GM23338 (cell line): Measurements from ENCODE around the gene GGT5. TPM values are rescaled to one million over a fixed set of nuclear protein-coding genes. Genes with fewer than 3 reads are reported as not detected.

Source experiments
- ATAC-seq: fragments of 200-7000 bp; cut with Tn5 transposase; 3 replicates; pipeline ENCODE4 v1.9.1; 2020
- DNase-seq: peaks from one replicate; pipeline ENCODE4 v3.0.0-alpha.2; 2015; ENCODE audit warnings: low spot score
- H2AFZ ChIP-seq: fragments of 200-600 bp; sonication (generic); 2 replicates; pipeline ENCODE4 v1.8.0; 2016; ENCODE audit warnings: antibody characterized with exemption, mild to moderate bottlenecking, moderate library complexity
- H3F3A ChIP-seq: fragments of 200-600 bp; sonication (generic); replicated peaks from 2 replicates; pipeline ENCODE4 v1.8.0; 2017; ENCODE audit warnings: antibody characterized with exemption, mixed run types, low read depth
- H3K27ac ChIP-seq: fragments of 200-600 bp; sonication (generic); 2 replicates; pipeline ENCODE4 v1.6.1; 2016; ENCODE audit warnings: low read depth
- H3K27me3 ChIP-seq: fragments of 200-600 bp; sonication (generic); 2 replicates; pipeline ENCODE4 v1.8.0; 2016; ENCODE audit warnings: mild to moderate bottlenecking, mixed run types, moderate library complexity; ENCODE audit not compliant: insufficient read depth
- H3K36me3 ChIP-seq: fragments of 200-600 bp; sonication (generic); 2 replicates; pipeline ENCODE4 v1.8.0; 2016; ENCODE audit warnings: mild to moderate bottlenecking; ENCODE audit not compliant: insufficient read depth
- H3K4me1 ChIP-seq: fragments of 200-600 bp; sonication (generic); 2 replicates; pipeline ENCODE4 v1.8.0; 2016; ENCODE audit warnings: mild to moderate bottlenecking, moderate library complexity; ENCODE audit not compliant: insufficient read depth
- H3K4me2 ChIP-seq: fragments of 200-600 bp; sonication (generic); 2 replicates; pipeline ENCODE4 v1.7.1; 2017; ENCODE audit warnings: mixed run types
- H3K4me3 ChIP-seq: fragments of 200-600 bp; sonication (generic); 2 replicates; pipeline ENCODE4 v1.6.1; 2016; ENCODE audit warnings: mixed run types
- H3K79me2 ChIP-seq: fragments of 200-600 bp; sonication (generic); replicated peaks from 2 replicates; pipeline ENCODE4 v1.8.0; 2017; ENCODE audit warnings: mild to moderate bottlenecking; ENCODE audit not compliant: insufficient read depth
- H3K9me2 ChIP-seq: fragments of 200-600 bp; sonication (generic); 2 replicates; pipeline ENCODE4 v1.8.0; 2017; ENCODE audit not compliant: insufficient read depth
- H4K20me1 ChIP-seq: fragments of 200-600 bp; sonication (generic); replicated peaks from 2 replicates; pipeline ENCODE4 v1.8.0; 2017; ENCODE audit warnings: mild to moderate bottlenecking; ENCODE audit not compliant: insufficient read depth
- H3K27ac Mint-ChIP-seq: 2 replicates; pipeline ENCODE4 v1.8.0; 2020; ENCODE audit warnings: inconsistent platforms, mild to moderate bottlenecking, moderate library complexity, mixed read lengths
- H3K27me3 Mint-ChIP-seq: 3 replicates; pipeline ENCODE4 v1.8.0; 2022; ENCODE audit warnings: low read depth, mild to moderate bottlenecking, moderate library complexity, mixed read lengths, inconsistent platforms; ENCODE audit not compliant: insufficient read depth, poor library complexity
- H3K36me3 Mint-ChIP-seq: 3 replicates; pipeline ENCODE4 v1.8.0; 2021; ENCODE audit warnings: low read depth, mild to moderate bottlenecking, inconsistent platforms, moderate library complexity, mixed read lengths
- H3K4me1 Mint-ChIP-seq: 3 replicates; pipeline ENCODE4 v1.8.0; 2020; ENCODE audit warnings: mild to moderate bottlenecking, inconsistent platforms, mixed read lengths
- H3K4me3 Mint-ChIP-seq: 3 replicates; pipeline ENCODE4 v1.8.0; 2021; ENCODE audit warnings: moderate library complexity, mild to moderate bottlenecking, inconsistent platforms, mixed read lengths
- H3K9me3 Mint-ChIP-seq: 3 replicates; pipeline ENCODE4 v1.8.0; 2020; ENCODE audit warnings: moderate library complexity, mild to moderate bottlenecking, inconsistent platforms, mixed read lengths
- REST ChIP-seq: IDR thresholded peaks from one replicate; pipeline ENCODE4 v1.6.1; 2018; ENCODE audit warnings: antibody characterized with exemption; ENCODE audit not compliant: unreplicated experiment
- polyA plus RNA-seq: library from polyadenylated mRNA; unstranded; fragments of >200 nt; fragmentation: Nextera tagmentation; extraction: Ambion mirVana; gene quantifications from 2 replicates; pipeline ENCODE4 v1.2.1, GENCODE V29; 2016
- total RNA-seq: library from RNA; depleted of rRNA; stranded (reverse); fragments of >200 nt; shearing (Covaris generic); gene quantifications from 2 replicates; pipeline ENCODE4 v1.2.3, GENCODE V29; 2014
- TF ChIP-seq, protein P1 (sequence below), 2 experiments: fragments of 200-600 bp in 1 of 2; sonication (generic) in 1 of 2; conservative IDR thresholded peaks; 2 replicates each; pipeline versions ENCODE4 v1.5.1 to v1.6.1; 2016 to 2017; ENCODE audit warnings: antibody characterized with exemption in 2 of 2, low read depth in 2 of 2, mild to moderate bottlenecking in 2 of 2, moderate library complexity in 1 of 2
- TF ChIP-seq, protein P2 (sequence below): fragments of 250-450 bp; sonication (Bioruptor Pico); IDR thresholded peaks from 2 replicates; pipeline ENCODE4 v1.5.0; 2020; ENCODE audit warnings: mild to moderate bottlenecking, moderate library complexity

GGT5 gene
- total and polyA plus RNA-seq, 2 experiments from 2014 or later, result not detected

DNA sequence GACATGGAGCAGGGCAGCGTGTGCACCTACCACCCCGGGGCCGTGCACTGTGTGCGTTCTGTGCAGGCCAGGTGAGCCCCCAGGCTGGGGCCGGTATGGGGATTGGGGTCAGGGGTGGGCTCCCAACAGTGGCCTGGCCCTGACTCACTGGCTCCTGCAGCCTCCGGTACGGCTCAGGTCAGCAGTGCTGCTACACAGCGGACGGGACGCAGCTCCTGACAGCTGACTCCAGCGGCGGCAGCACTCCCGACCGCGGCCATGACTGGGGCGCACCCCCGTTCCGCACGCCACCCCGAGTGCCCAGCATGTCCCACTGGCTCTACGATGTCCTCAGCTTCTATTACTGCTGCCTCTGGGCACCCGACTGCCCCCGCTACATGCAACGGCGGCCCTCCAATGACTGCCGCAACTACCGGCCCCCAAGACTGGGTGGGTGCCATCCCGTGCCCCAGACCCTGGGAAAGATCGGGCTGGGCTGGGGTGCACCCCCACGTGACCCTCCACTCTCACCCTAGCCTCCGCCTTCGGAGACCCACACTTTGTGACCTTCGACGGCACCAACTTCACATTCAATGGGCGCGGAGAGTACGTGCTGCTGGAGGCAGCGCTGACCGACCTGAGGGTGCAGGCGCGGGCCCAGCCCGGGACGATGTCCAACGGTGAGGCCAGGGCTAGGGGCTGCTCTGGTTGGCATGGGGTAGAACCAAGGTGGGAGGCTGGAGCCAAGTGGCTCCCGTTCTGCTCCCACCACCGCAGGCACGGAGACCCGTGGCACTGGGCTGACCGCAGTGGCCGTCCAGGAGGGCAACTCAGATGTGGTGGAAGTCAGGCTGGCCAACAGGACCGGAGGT lies 59.2 kb downstream of the GGT5 start:
- Mint-ChIP-seq H3K27me3 (peaks cover 15% of the 10 kb centered on the region), H3K4me3 (no peak overlapping the region), H3K9me3 (no peaks in the 10 kb centered on the region), H3K36me3 (no peaks in the 10 kb centered on the region), H3K27ac (no peak overlapping the region), H3K4me1 (peaks cover 6% of the 10 kb centered on the region; the same call in 2 of the 3 replicates)
- no peaks in the 10 kb centered on the region for H3K27me3 ChIP-seq
- DNase-seq (no peak), ATAC-seq (no peak)
- no peaks in the 10 kb centered on the region for H3F3A ChIP-seq
- no peak overlapping the region for H3K4me3 ChIP-seq
- no peaks in the 10 kb centered on the region for H3K79me2 ChIP-seq
- no peaks in the 10 kb centered on the region for H4K20me1 ChIP-seq
- no peaks in the 10 kb centered on the region for H3K9me2 ChIP-seq
- H3K27ac ChIP-seq, result no peak overlapping the region
- peaks cover 4% of the 10 kb centered on the region; the same call in 1 of the 2 replicates for H3K4me1 ChIP-seq
- H2AFZ ChIP-seq, result no peak overlapping the region
- no peaks in the 10 kb centered on the region for H3K36me3 ChIP-seq
- no peak overlapping the region for H3K4me2 ChIP-seq
- TF ChIP-seq, protein P1, sequence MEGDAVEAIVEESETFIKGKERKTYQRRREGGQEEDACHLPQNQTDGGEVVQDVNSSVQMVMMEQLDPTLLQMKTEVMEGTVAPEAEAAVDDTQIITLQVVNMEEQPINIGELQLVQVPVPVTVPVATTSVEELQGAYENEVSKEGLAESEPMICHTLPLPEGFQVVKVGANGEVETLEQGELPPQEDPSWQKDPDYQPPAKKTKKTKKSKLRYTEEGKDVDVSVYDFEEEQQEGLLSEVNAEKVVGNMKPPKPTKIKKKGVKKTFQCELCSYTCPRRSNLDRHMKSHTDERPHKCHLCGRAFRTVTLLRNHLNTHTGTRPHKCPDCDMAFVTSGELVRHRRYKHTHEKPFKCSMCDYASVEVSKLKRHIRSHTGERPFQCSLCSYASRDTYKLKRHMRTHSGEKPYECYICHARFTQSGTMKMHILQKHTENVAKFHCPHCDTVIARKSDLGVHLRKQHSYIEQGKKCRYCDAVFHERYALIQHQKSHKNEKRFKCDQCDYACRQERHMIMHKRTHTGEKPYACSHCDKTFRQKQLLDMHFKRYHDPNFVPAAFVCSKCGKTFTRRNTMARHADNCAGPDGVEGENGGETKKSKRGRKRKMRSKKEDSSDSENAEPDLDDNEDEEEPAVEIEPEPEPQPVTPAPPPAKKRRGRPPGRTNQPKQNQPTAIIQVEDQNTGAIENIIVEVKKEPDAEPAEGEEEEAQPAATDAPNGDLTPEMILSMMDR (conservative IDR thresholded peaks at IDR 0.05; ENCODE audit: low read depth in 2 of 2), result no peak
- TF ChIP-seq, protein P2, sequence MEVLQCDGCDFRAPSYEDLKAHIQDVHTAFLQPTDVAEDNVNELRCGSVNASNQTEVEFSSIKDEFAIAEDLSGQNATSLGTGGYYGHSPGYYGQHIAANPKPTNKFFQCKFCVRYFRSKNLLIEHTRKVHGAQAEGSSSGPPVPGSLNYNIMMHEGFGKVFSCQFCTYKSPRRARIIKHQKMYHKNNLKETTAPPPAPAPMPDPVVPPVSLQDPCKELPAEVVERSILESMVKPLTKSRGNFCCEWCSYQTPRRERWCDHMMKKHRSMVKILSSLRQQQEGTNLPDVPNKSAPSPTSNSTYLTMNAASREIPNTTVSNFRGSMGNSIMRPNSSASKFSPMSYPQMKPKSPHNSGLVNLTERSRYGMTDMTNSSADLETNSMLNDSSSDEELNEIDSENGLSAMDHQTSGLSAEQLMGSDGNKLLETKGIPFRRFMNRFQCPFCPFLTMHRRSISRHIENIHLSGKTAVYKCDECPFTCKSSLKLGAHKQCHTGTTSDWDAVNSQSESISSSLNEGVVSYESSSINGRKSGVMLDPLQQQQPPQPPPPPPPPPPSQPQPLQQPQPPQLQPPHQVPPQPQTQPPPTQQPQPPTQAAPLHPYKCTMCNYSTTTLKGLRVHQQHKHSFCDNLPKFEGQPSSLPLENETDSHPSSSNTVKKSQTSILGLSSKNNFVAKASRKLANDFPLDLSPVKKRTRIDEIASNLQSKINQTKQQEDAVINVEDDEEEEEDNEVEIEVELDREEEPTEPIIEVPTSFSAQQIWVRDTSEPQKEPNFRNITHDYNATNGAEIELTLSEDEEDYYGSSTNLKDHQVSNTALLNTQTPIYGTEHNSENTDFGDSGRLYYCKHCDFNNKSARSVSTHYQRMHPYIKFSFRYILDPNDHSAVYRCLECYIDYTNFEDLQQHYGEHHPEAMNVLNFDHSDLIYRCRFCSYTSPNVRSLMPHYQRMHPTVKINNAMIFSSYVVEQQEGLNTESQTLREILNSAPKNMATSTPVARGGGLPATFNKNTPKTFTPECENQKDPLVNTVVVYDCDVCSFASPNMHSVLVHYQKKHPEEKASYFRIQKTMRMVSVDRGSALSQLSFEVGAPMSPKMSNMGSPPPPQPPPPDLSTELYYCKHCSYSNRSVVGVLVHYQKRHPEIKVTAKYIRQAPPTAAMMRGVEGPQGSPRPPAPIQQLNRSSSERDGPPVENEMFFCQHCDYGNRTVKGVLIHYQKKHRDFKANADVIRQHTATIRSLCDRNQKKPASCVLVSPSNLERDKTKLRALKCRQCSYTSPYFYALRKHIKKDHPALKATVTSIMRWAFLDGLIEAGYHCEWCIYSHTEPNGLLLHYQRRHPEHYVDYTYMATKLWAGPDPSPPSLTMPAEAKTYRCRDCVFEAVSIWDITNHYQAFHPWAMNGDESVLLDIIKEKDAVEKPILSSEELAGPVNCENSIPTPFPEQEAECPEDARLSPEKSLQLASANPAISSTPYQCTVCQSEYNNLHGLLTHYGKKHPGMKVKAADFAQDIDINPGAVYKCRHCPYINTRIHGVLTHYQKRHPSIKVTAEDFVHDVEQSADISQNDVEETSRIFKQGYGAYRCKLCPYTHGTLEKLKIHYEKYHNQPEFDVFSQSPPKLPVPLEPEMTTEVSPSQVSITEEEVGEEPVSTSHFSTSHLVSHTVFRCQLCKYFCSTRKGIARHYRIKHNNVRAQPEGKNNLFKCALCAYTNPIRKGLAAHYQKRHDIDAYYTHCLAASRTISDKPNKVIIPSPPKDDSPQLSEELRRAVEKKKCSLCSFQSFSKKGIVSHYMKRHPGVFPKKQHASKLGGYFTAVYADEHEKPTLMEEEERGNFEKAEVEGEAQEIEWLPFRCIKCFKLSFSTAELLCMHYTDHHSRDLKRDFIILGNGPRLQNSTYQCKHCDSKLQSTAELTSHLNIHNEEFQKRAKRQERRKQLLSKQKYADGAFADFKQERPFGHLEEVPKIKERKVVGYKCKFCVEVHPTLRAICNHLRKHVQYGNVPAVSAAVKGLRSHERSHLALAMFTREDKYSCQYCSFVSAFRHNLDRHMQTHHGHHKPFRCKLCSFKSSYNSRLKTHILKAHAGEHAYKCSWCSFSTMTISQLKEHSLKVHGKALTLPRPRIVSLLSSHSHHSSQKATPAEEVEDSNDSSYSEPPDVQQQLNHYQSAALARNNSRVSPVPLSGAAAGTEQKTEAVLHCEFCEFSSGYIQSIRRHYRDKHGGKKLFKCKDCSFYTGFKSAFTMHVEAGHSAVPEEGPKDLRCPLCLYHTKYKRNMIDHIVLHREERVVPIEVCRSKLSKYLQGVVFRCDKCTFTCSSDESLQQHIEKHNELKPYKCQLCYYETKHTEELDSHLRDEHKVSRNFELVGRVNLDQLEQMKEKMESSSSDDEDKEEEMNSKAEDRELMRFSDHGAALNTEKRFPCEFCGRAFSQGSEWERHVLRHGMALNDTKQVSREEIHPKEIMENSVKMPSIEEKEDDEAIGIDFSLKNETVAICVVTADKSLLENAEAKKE (CRISPR knock-in tag), result no peak
- no peak for TF ChIP-seq REST
